GM23338 (cell line): ENCODE data around the gene ENDOU. TPM values are rescaled to one million over a fixed set of nuclear protein-coding genes. Genes with fewer than 3 reads are reported as not detected.

Experiments used
- ATAC-seq: fragments of 200-7000 bp; cut with Tn5 transposase; 3 replicates; pipeline ENCODE4 v1.9.1; 2020
- DNase-seq: peaks from one replicate; pipeline ENCODE4 v3.0.0-alpha.2; 2015; ENCODE audit warnings: low spot score
- H2AFZ ChIP-seq: fragments of 200-600 bp; sonication (generic); 2 replicates; pipeline ENCODE4 v1.8.0; 2016; ENCODE audit warnings: antibody characterized with exemption, mild to moderate bottlenecking, moderate library complexity
- H3F3A ChIP-seq: fragments of 200-600 bp; sonication (generic); replicated peaks from 2 replicates; pipeline ENCODE4 v1.8.0; 2017; ENCODE audit warnings: antibody characterized with exemption, mixed run types, low read depth
- H3K27ac ChIP-seq: fragments of 200-600 bp; sonication (generic); 2 replicates; pipeline ENCODE4 v1.6.1; 2016; ENCODE audit warnings: low read depth
- H3K27me3 ChIP-seq: fragments of 200-600 bp; sonication (generic); 2 replicates; pipeline ENCODE4 v1.8.0; 2016; ENCODE audit warnings: mild to moderate bottlenecking, mixed run types, moderate library complexity; ENCODE audit not compliant: insufficient read depth
- H3K36me3 ChIP-seq: fragments of 200-600 bp; sonication (generic); 2 replicates; pipeline ENCODE4 v1.8.0; 2016; ENCODE audit warnings: mild to moderate bottlenecking; ENCODE audit not compliant: insufficient read depth
- H3K4me1 ChIP-seq: fragments of 200-600 bp; sonication (generic); 2 replicates; pipeline ENCODE4 v1.8.0; 2016; ENCODE audit warnings: mild to moderate bottlenecking, moderate library complexity; ENCODE audit not compliant: insufficient read depth
- H3K4me2 ChIP-seq: fragments of 200-600 bp; sonication (generic); 2 replicates; pipeline ENCODE4 v1.7.1; 2017; ENCODE audit warnings: mixed run types
- H3K4me3 ChIP-seq: fragments of 200-600 bp; sonication (generic); 2 replicates; pipeline ENCODE4 v1.6.1; 2016; ENCODE audit warnings: mixed run types
- H3K79me2 ChIP-seq: fragments of 200-600 bp; sonication (generic); replicated peaks from 2 replicates; pipeline ENCODE4 v1.8.0; 2017; ENCODE audit warnings: mild to moderate bottlenecking; ENCODE audit not compliant: insufficient read depth
- H3K9me2 ChIP-seq: fragments of 200-600 bp; sonication (generic); 2 replicates; pipeline ENCODE4 v1.8.0; 2017; ENCODE audit not compliant: insufficient read depth
- H4K20me1 ChIP-seq: fragments of 200-600 bp; sonication (generic); replicated peaks from 2 replicates; pipeline ENCODE4 v1.8.0; 2017; ENCODE audit warnings: mild to moderate bottlenecking; ENCODE audit not compliant: insufficient read depth
- H3K27ac Mint-ChIP-seq: 2 replicates; pipeline ENCODE4 v1.8.0; 2020; ENCODE audit warnings: inconsistent platforms, mild to moderate bottlenecking, moderate library complexity, mixed read lengths
- H3K27me3 Mint-ChIP-seq: 3 replicates; pipeline ENCODE4 v1.8.0; 2022; ENCODE audit warnings: low read depth, mild to moderate bottlenecking, moderate library complexity, mixed read lengths, inconsistent platforms; ENCODE audit not compliant: insufficient read depth, poor library complexity
- H3K36me3 Mint-ChIP-seq: 3 replicates; pipeline ENCODE4 v1.8.0; 2021; ENCODE audit warnings: low read depth, mild to moderate bottlenecking, inconsistent platforms, moderate library complexity, mixed read lengths
- H3K4me1 Mint-ChIP-seq: 3 replicates; pipeline ENCODE4 v1.8.0; 2020; ENCODE audit warnings: mild to moderate bottlenecking, inconsistent platforms, mixed read lengths
- H3K4me3 Mint-ChIP-seq: 3 replicates; pipeline ENCODE4 v1.8.0; 2021; ENCODE audit warnings: moderate library complexity, mild to moderate bottlenecking, inconsistent platforms, mixed read lengths
- H3K9me3 Mint-ChIP-seq: 3 replicates; pipeline ENCODE4 v1.8.0; 2020; ENCODE audit warnings: moderate library complexity, mild to moderate bottlenecking, inconsistent platforms, mixed read lengths
- CREB1 ChIP-seq: fragments of 250-450 bp; sonication (Bioruptor Pico); IDR thresholded peaks from 2 replicates; pipeline ENCODE4 v1.5.0; 2020; ENCODE audit warnings: low read depth, mild to moderate bottlenecking, moderate library complexity
- EZH2 ChIP-seq: fragments of 200-600 bp; sonication (generic); IDR thresholded peaks from one replicate; pipeline ENCODE4 v1.8.0; 2017; ENCODE audit warnings: antibody characterized with exemption, mild to moderate bottlenecking, low read depth; ENCODE audit not compliant: unreplicated experiment
- EZH2phosphoT487 ChIP-seq: fragments of 200-600 bp; sonication (generic); IDR thresholded peaks from one replicate; pipeline ENCODE4 v1.8.1; 2018; ENCODE audit warnings: antibody characterized with exemption; ENCODE audit not compliant: unreplicated experiment
- JUNB ChIP-seq: IDR thresholded peaks from one replicate; pipeline ENCODE4 v1.6.1; 2016; ENCODE audit warnings: antibody characterized with exemption; ENCODE audit not compliant: unreplicated experiment
- NANOG ChIP-seq: IDR thresholded peaks from 2 replicates; pipeline ENCODE4 v1.6.1; 2016; ENCODE audit warnings: antibody characterized with exemption, borderline replicate concordance
- POLR2AphosphoS5 ChIP-seq: IDR thresholded peaks from 2 replicates; pipeline ENCODE4 v1.6.1; 2016; ENCODE audit warnings: antibody characterized with exemption, low read depth
- REST ChIP-seq: IDR thresholded peaks from one replicate; pipeline ENCODE4 v1.6.1; 2018; ENCODE audit warnings: antibody characterized with exemption; ENCODE audit not compliant: unreplicated experiment
- STAT1 ChIP-seq: IDR thresholded peaks from one replicate; pipeline ENCODE4 v1.6.1; 2016; ENCODE audit warnings: antibody characterized with exemption; ENCODE audit not compliant: unreplicated experiment
- ZNF114 ChIP-seq: fragments of 250-450 bp; sonication (Bioruptor Pico); IDR thresholded peaks from 2 replicates; pipeline ENCODE4 v1.5.0; 2020; ENCODE audit warnings: mild to moderate bottlenecking, moderate library complexity
- ZNF331 ChIP-seq: fragments of 250-450 bp; sonication (Bioruptor Pico); IDR thresholded peaks from 2 replicates; pipeline ENCODE4 v1.5.0; 2020; ENCODE audit warnings: low read depth, mild to moderate bottlenecking, moderate library complexity
- ZNF462 ChIP-seq: fragments of 250-450 bp; sonication (Bioruptor Pico); IDR thresholded peaks from 2 replicates; pipeline ENCODE4 v1.5.0; 2020; ENCODE audit warnings: mild to moderate bottlenecking, moderate library complexity
- polyA plus RNA-seq: library from polyadenylated mRNA; unstranded; fragments of >200 nt; fragmentation: Nextera tagmentation; extraction: Ambion mirVana; gene quantifications from 2 replicates; pipeline ENCODE4 v1.2.1, GENCODE V29; 2016
- total RNA-seq: library from RNA; depleted of rRNA; stranded (reverse); fragments of >200 nt; shearing (Covaris generic); gene quantifications from 2 replicates; pipeline ENCODE4 v1.2.3, GENCODE V29; 2014
- TF ChIP-seq, protein P1 (sequence below): IDR thresholded peaks from 2 replicates; pipeline ENCODE4 v1.6.1; 2016; ENCODE audit warnings: antibody characterized with exemption
- TF ChIP-seq, protein P2 (sequence below), 2 experiments: fragments of 200-600 bp in 1 of 2; sonication (generic) in 1 of 2; conservative IDR thresholded peaks; 2 replicates each; pipeline versions ENCODE4 v1.5.1 to v1.6.1; 2016 to 2017; ENCODE audit warnings: antibody characterized with exemption in 2 of 2, low read depth in 2 of 2, mild to moderate bottlenecking in 2 of 2, moderate library complexity in 1 of 2

The ENDOU gene
- total and polyA plus RNA-seq, 2 experiments from 2014 or later: not detected

DNA sequence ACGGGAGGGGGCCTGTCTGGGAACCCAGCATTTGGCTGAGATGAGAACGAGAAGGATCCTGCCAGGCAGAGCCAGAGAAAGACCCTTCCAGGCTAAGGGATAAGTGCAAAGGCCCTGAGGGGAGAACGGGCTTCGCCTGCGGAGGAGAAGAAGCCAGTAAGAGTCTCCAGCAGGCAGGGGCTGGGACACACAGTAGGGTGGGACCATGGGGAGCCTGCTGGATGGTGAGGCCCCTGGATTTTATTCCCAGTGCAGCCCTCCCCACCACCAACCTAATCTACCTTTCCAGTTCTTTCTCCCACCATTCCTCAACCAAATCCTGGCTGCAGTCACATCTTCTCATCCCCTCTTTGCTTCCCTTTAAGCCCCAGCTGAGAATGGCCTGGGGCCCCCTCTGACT is 20.8 kb upstream of the ENDOU start:
- peaks cover 39% of the 10 kb centered on the region for H3K4me1 Mint-ChIP-seq
- Histone ChIP-seq H3F3A (no peaks in the 10 kb centered on the region), H3K4me3 (no peak overlapping the region), H3K27me3 (no peaks in the 10 kb centered on the region), H3K9me2 (no peaks in the 10 kb centered on the region), H3K4me2 (no peak overlapping the region), H3K27ac (no peak overlapping the region), H2AFZ (no peak overlapping the region), H3K79me2 (no peaks in the 10 kb centered on the region), H3K4me1 (0 out of 2 replicates have a peak, but pooled peaks cover 4% of the 10 kb centered on the region), H4K20me1 (no peaks in the 10 kb centered on the region), H3K36me3 (no peaks in the 10 kb centered on the region)
- peaks cover 4% of the 10 kb centered on the region; the same call in 1 of the 3 replicates for H3K36me3 Mint-ChIP-seq
- no peak overlapping the region for H3K27ac Mint-ChIP-seq
- no peak for DNase-seq
- H3K9me3 Mint-ChIP-seq: no peaks in the 10 kb centered on the region; the same call in 2 of the 3 replicates
- no peak for TF ChIP-seq STAT1
- no peak for TF ChIP-seq REST
- no peak for TF ChIP-seq EZH2
- no peak for TF ChIP-seq JUNB
- TF ChIP-seq NANOG: no peak
- TF ChIP-seq, protein P1, sequence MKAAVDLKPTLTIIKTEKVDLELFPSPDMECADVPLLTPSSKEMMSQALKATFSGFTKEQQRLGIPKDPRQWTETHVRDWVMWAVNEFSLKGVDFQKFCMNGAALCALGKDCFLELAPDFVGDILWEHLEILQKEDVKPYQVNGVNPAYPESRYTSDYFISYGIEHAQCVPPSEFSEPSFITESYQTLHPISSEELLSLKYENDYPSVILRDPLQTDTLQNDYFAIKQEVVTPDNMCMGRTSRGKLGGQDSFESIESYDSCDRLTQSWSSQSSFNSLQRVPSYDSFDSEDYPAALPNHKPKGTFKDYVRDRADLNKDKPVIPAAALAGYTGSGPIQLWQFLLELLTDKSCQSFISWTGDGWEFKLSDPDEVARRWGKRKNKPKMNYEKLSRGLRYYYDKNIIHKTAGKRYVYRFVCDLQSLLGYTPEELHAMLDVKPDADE: no peak
- no peak for TF ChIP-seq EZH2phosphoT487
- no peak for TF ChIP-seq ZNF462 (CRISPR knock-in tag)
- TF ChIP-seq POLR2AphosphoS5: no peak
- TF ChIP-seq CREB1 (CRISPR knock-in tag): no peak
- TF ChIP-seq, protein P2, sequence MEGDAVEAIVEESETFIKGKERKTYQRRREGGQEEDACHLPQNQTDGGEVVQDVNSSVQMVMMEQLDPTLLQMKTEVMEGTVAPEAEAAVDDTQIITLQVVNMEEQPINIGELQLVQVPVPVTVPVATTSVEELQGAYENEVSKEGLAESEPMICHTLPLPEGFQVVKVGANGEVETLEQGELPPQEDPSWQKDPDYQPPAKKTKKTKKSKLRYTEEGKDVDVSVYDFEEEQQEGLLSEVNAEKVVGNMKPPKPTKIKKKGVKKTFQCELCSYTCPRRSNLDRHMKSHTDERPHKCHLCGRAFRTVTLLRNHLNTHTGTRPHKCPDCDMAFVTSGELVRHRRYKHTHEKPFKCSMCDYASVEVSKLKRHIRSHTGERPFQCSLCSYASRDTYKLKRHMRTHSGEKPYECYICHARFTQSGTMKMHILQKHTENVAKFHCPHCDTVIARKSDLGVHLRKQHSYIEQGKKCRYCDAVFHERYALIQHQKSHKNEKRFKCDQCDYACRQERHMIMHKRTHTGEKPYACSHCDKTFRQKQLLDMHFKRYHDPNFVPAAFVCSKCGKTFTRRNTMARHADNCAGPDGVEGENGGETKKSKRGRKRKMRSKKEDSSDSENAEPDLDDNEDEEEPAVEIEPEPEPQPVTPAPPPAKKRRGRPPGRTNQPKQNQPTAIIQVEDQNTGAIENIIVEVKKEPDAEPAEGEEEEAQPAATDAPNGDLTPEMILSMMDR (conservative IDR thresholded peaks at IDR 0.05; ENCODE audit: low read depth in 2 of 2): no peak
- no peak for TF ChIP-seq ZNF114 (CRISPR knock-in tag)
- TF ChIP-seq ZNF331 (CRISPR knock-in tag): no peak
- peaks cover 29% of the 10 kb centered on the region for H3K27me3 Mint-ChIP-seq
- no peak overlapping the region for H3K4me3 Mint-ChIP-seq
- no peak for ATAC-seq
